ENCODE data around the gene TMEM272. TPM values are rescaled to one million over a fixed set of nuclear protein-coding genes. Genes with fewer than 3 reads are reported as not detected.

Gene TMEM272
- total RNA-seq, 1 donor from 2014 or later, result not detected

GRCh38 chr13:51838240-51838846 is 6.6 kb downstream of the TMEM272 start:
- no peak for ATAC-seq (ENCODE audit: low read depth)
- no peaks in the 10 kb centered on the region for H3K4me1 Mint-ChIP-seq
- H3K9me3 Mint-ChIP-seq, result no peaks in the 10 kb centered on the region
- no peak for TF ChIP-seq CTCF (IDR thresholded peaks at IDR 0.05)
- H3K36me3 Mint-ChIP-seq (ENCODE audit: low read depth), result no peaks in the 10 kb centered on the region
- H3K4me3 Mint-ChIP-seq, result no peak overlapping the region
- ChIA-PET CTCF (no interaction called here), POLR2A (no interaction called here)
- no peak overlapping the region for H3K27ac Mint-ChIP-seq
- no peak for DNase-seq
- intact Hi-C loops (cut with micrococcal nuclease), result no loop called here
- peaks cover 2% of the 10 kb centered on the region for H3K27me3 Mint-ChIP-seq

GRCh38 chr13:51837016-51837415 is 8.0 kb downstream of the TMEM272 start:
- CTCF ChIA-PET, result no interaction called here
- Mint-ChIP-seq H3K27me3 (peaks cover 2% of the 10 kb centered on the region), H3K9me3 (no peaks in the 10 kb centered on the region), H3K27ac (no peak overlapping the region), H3K36me3 (ENCODE audit: low read depth) (no peaks in the 10 kb centered on the region), H3K4me1 (peaks cover 10% of the 10 kb centered on the region), H3K4me3 (no peak overlapping the region)
- DNase-seq (no peak), ATAC-seq (ENCODE audit: low read depth) (no peak)
- POLR2A ChIA-PET, result no interaction called here
- no peak for TF ChIP-seq CTCF (IDR thresholded peaks at IDR 0.05)
- intact Hi-C loops (cut with micrococcal nuclease), result no loop called here

GRCh38 chr13:51834581-51835171 is 10.3 kb downstream of the TMEM272 start:
- Mint-ChIP-seq H3K4me3 (no peak overlapping the region), H3K4me1 (peaks cover 17% of the 10 kb centered on the region), H3K27me3 (peaks cover 2% of the 10 kb centered on the region), H3K9me3 (no peaks in the 10 kb centered on the region), H3K27ac (no peak overlapping the region), H3K36me3 (ENCODE audit: low read depth) (no peaks in the 10 kb centered on the region)
- intact Hi-C loops (cut with micrococcal nuclease), result no loop called here
- POLR2A ChIA-PET, result no interaction called here
- DNase-seq, result no peak
- no peak for ATAC-seq (ENCODE audit: low read depth)
- CTCF ChIA-PET, result interaction anchor here (1.2 to 1.8 kb wide), 4 partner anchors 19 to 709 kb away, joined by 3 to 11 read pairs (median 6); no protein-coding TSS in a partner anchor
- no peak for TF ChIP-seq CTCF (IDR thresholded peaks at IDR 0.05)

GRCh38 chr13:51833980-51834379 is 11.0 kb downstream of the TMEM272 start:
- no peak overlapping the region for H3K27ac Mint-ChIP-seq

More at GRCh38 chr13:51833980-51834379, 11.0 kb downstream of the TMEM272 start:
- no peak for ATAC-seq (ENCODE audit: low read depth)
- Mint-ChIP-seq H3K9me3 (no peaks in the 10 kb centered on the region), H3K27me3 (peaks cover 2% of the 10 kb centered on the region), H3K4me1 (peaks cover 23% of the 10 kb centered on the region), H3K36me3 (ENCODE audit: low read depth) (no peaks in the 10 kb centered on the region), H3K4me3 (no peak overlapping the region)
- DNase-seq, result no peak
- TF ChIP-seq CTCF (IDR thresholded peaks at IDR 0.05), result no peak
- intact Hi-C loops (cut with micrococcal nuclease), result no loop called here
- CTCF ChIA-PET, result interaction anchor here (1.3 to 3.3 kb wide), 4 partner anchors 18 to 708 kb away, joined by 4 to 56 read pairs (median 9); no protein-coding TSS in a partner anchor
- POLR2A ChIA-PET, result no interaction called here

All from activated B cell treated with CpG ODN at 0.5 μM for 24 hours (primary cell).